Body of pancreas (tissue), 4 donors: ENCODE data around the gene SHFL.

Source experiments
- POLR2A ChIP-seq, 3 donors: fragments of 450-650 bp; IDR thresholded peaks; one replicate each; pipeline ENCODE4 v1.6.1; 2016; ENCODE audit warnings: antibody characterized with exemption in 3 of 3, mild to moderate bottlenecking in 2 of 3
- TF ChIP-seq, protein P1 (sequence below), 7 experiments: fragments of 450-650 bp in 4 of 7; fragments of 200-600 bp in 3 of 7; sonication (generic) in 3 of 7; IDR thresholded peaks; one replicate each; pipeline ENCODE4 v1.5.1; 2016 to 2019; ENCODE audit warnings: antibody characterized with exemption in 7 of 7

DNA sequence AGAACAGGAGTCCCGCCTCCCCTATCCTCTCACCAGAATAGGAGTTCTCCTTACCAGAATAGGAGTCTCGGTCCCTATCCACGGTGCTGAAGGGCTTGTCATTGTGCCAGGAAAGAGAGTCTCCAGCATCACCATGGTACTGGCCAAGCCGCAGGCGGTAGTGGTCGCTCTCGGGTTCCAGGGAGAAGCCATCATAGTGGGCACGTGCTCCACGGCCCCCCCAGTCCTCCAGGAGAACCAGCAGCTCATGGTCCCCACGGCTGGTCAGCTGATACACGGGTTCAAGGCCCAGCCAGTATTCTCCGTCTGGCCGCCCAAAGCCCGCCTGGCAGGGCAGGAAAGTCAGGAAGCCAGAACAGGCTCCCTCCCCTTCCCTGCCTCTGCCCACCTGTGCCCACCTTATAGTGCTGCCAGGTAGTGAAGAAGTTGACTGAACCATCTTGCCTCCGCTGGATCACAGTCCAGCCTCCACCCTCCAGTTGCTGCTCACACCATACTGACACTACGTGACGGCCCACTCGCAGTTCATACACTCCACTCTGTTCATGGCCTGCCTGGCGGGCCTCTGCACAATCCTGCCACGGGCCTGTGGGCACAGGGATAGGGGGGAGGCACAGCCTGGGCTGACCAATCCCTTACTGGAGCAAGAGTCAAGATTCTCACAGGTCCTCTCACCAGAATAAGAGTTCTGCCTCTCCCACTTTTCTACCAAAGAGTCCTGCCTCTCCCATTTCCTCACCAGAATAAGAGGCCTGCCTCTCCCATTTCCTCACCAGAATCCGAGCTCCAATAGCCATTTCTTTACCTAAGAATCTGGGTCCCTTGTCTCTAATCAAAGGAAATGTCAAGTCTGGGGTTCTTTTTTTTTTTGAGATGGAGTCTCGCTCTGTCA, 7.4 kb downstream of the SHFL start:
- TF ChIP-seq POLR2A (IDR thresholded peaks at IDR 0.05), result no peak
- TF ChIP-seq, protein P1, sequence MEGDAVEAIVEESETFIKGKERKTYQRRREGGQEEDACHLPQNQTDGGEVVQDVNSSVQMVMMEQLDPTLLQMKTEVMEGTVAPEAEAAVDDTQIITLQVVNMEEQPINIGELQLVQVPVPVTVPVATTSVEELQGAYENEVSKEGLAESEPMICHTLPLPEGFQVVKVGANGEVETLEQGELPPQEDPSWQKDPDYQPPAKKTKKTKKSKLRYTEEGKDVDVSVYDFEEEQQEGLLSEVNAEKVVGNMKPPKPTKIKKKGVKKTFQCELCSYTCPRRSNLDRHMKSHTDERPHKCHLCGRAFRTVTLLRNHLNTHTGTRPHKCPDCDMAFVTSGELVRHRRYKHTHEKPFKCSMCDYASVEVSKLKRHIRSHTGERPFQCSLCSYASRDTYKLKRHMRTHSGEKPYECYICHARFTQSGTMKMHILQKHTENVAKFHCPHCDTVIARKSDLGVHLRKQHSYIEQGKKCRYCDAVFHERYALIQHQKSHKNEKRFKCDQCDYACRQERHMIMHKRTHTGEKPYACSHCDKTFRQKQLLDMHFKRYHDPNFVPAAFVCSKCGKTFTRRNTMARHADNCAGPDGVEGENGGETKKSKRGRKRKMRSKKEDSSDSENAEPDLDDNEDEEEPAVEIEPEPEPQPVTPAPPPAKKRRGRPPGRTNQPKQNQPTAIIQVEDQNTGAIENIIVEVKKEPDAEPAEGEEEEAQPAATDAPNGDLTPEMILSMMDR (IDR thresholded peaks at IDR 0.05), result no peak
